Brain microvascular endothelial cell (primary cell): ENCODE results near the gene NBAS.

ENCODE experiments used
- DNase-seq: peaks from one replicate; pipeline ENCODE4 v3.0.0-alpha.2; 2020
- H3K27ac ChIP-seq: fragments of 250-450 bp; sonication (Bioruptor Pico); 2 replicates; pipeline ENCODE4 v1.5.1; 2020; ENCODE audit warnings: mild to moderate bottlenecking, moderate library complexity
- H3K27me3 ChIP-seq: fragments of 250-450 bp; sonication (Bioruptor Pico); replicated peaks from 2 replicates; pipeline ENCODE4 v1.5.1; 2020; ENCODE audit warnings: mild to moderate bottlenecking
- H3K36me3 ChIP-seq: fragments of 250-450 bp; sonication (Bioruptor Pico); replicated peaks from 2 replicates; pipeline ENCODE4 v1.5.1; 2020; ENCODE audit warnings: mild to moderate bottlenecking
- H3K4me3 ChIP-seq: 2 replicates; pipeline ENCODE4 v1.5.1; 2011; ENCODE audit warnings: low read depth, mild to moderate bottlenecking, control low read depth, low read length, moderate library complexity
- in situ Hi-C: cut with HindIII; loops from 2 replicates; pipeline ENCODE4 v1.10.0; 2017; ENCODE audit warnings: low sequenced_read_pairs, low pct_ligation_motif_present
- TF ChIP-seq, protein P1 (sequence below): IDR thresholded peaks from 2 replicates; pipeline ENCODE4 v1.5.1; 2011; ENCODE audit warnings: low read depth, mild to moderate bottlenecking, moderate library complexity, low read length, control low read depth, inconsistent platforms; ENCODE audit errors: missing control alignments

NBAS gene

DNA sequence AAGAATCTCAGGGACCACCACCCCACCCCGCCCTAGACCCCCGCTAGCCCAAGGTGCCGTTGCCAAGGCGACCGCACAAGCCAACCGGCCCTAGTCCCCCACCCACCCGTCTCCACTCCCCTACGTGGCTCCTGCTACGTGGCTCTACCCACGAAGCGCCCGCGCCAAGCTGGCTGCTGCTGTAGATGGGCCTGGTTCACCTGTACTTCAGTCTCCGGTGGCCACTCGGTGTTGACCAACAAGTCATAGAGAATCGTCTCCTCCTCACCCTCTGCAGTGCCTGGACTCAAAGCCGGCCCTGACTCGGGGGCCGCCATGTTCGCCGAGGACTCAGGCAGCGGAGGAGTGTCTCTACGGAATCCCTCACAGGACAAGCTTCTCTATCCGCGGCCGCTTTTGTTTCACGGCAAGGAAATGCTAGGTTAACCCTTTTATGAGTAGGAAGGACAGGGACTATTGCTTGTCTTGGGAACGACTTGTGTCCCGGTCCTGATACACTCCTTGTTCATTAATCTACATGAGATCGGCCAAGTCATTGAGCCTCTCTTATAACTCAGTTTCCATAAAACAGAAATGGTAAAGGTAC lies at the start of gene NBAS:
Gene NBAS (minus strand): TSS at position 347 of the 586 bp plus-strand sequence. CDS start 30 bp downstream, at position 317.
- TF ChIP-seq, protein P1, sequence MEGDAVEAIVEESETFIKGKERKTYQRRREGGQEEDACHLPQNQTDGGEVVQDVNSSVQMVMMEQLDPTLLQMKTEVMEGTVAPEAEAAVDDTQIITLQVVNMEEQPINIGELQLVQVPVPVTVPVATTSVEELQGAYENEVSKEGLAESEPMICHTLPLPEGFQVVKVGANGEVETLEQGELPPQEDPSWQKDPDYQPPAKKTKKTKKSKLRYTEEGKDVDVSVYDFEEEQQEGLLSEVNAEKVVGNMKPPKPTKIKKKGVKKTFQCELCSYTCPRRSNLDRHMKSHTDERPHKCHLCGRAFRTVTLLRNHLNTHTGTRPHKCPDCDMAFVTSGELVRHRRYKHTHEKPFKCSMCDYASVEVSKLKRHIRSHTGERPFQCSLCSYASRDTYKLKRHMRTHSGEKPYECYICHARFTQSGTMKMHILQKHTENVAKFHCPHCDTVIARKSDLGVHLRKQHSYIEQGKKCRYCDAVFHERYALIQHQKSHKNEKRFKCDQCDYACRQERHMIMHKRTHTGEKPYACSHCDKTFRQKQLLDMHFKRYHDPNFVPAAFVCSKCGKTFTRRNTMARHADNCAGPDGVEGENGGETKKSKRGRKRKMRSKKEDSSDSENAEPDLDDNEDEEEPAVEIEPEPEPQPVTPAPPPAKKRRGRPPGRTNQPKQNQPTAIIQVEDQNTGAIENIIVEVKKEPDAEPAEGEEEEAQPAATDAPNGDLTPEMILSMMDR: no peak
- peak within 1 kb of the TSS; percentile 89 for H3K4me3 ChIP-seq
- DNase-seq: peak; percentile 92
- no peaks in the 10 kb centered on the region for H3K36me3 ChIP-seq
- no peaks in the 10 kb centered on the region for H3K27me3 ChIP-seq
- in situ Hi-C loops: no loop called here
- peak within 1 kb of the TSS; percentile 87 for H3K27ac ChIP-seq

DNA sequence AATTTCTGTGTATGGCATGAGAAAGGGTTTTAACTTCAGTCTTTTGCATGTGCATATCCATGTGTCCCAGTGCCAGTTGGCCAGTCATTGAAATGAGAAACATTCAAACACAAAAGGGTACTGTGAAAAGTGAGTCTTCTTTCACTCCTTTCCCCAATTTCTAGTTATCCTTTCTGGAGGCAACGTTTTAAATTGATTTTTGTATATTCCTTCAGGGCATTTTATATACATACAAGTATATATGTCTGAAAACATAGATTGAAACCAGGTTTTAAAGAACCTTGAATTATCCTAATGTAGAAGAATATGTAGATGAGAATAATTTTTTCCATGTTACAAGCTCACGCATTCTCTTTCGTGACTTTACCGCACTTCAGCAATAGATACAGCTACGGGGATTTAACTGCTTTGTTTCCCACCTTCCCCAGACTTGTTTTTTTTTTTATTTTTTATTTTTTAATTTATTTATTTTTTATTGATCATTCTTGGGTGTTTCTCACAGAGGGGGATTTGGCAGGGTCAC lies 49.4 kb upstream of the NBAS start:
- Histone ChIP-seq H3K27me3 (no peaks in the 10 kb centered on the region), H3K4me3 (no peak overlapping the region), H3K27ac (no peak overlapping the region), H3K36me3 (peaks cover 49% of the 10 kb centered on the region)
- in situ Hi-C loops: no loop called here
- TF ChIP-seq, protein P1: no peak
- no peak for DNase-seq

GRCh38 chr2:15609341-15610042 lies 48.4 kb upstream of the NBAS start:
- TF ChIP-seq, protein P1: no peak
- in situ Hi-C loops: no loop called here
- no peak overlapping the region for H3K27ac ChIP-seq
- DNase-seq: no peak
- H3K36me3 ChIP-seq: peaks cover 57% of the 10 kb centered on the region
- no peaks in the 10 kb centered on the region for H3K27me3 ChIP-seq
- H3K4me3 ChIP-seq: no peak overlapping the region

GRCh38 chr2:15608392-15608761 lies 47.2 kb upstream of the NBAS start:
- peaks cover 57% of the 10 kb centered on the region for H3K36me3 ChIP-seq
- no peak overlapping the region for H3K27ac ChIP-seq
- in situ Hi-C loops: no loop called here
- DNase-seq: no peak
- no peak overlapping the region for H3K4me3 ChIP-seq
- TF ChIP-seq, protein P1: no peak
- H3K27me3 ChIP-seq: no peaks in the 10 kb centered on the region

GRCh38 chr2:15607709-15608391 lies 46.7 kb upstream of the NBAS start:
- TF ChIP-seq, protein P1: no peak
- Histone ChIP-seq H3K27ac (no peak overlapping the region), H3K36me3 (peaks cover 60% of the 10 kb centered on the region), H3K4me3 (no peak overlapping the region), H3K27me3 (no peaks in the 10 kb centered on the region)
- DNase-seq: no peak
- in situ Hi-C loops: no loop called here
